HEK293T (cell line): ENCODE data around the gene COX5B.
"Not testable (repeated sequence)": the region's sequence is repeated elsewhere in the genome, so short reads cannot be mapped to it uniquely, and the experiment has no call there.

Source experiments
- BHLHE40 ChIP-seq: fragments of 450-650 bp; IDR thresholded peaks from 2 replicates; pipeline ENCODE4 v1.6.1; 2016; ENCODE audit warnings: mild to moderate bottlenecking, moderate library complexity, borderline replicate concordance
- CTBP1 ChIP-seq: fragments of 450-650 bp; IDR thresholded peaks from 2 replicates; pipeline ENCODE4 v1.6.1; 2016; ENCODE audit warnings: borderline replicate concordance
- ELF4 ChIP-seq: fragments of 450-650 bp; IDR thresholded peaks from 2 replicates; pipeline ENCODE4 v1.6.1; 2017; ENCODE audit warnings: antibody characterized with exemption
- FOXK2 ChIP-seq: fragments of 450-650 bp; IDR thresholded peaks from 2 replicates; pipeline ENCODE4 v1.6.1; 2016; ENCODE audit warnings: mild to moderate bottlenecking
- FOXM1 ChIP-seq: fragments of 450-650 bp; IDR thresholded peaks from 2 replicates; pipeline ENCODE4 v1.6.1; 2017; ENCODE audit warnings: mild to moderate bottlenecking, borderline replicate concordance
- HDGF ChIP-seq: fragments of 450-650 bp; IDR thresholded peaks from 2 replicates; pipeline ENCODE4 v1.6.1; 2017; ENCODE audit warnings: antibody characterized with exemption, borderline replicate concordance
- NFRKB ChIP-seq: fragments of 450-650 bp; IDR thresholded peaks from 2 replicates; pipeline ENCODE4 v1.6.1; 2016; ENCODE audit warnings: mild to moderate bottlenecking, moderate library complexity
- SP1 ChIP-seq: fragments of 450-650 bp; IDR thresholded peaks from 2 replicates; pipeline ENCODE4 v1.6.1; 2017
- SUZ12 ChIP-seq: fragments of 450-650 bp; IDR thresholded peaks from 2 replicates; pipeline ENCODE4 v1.6.1; 2016; ENCODE audit warnings: mild to moderate bottlenecking
- TARDBP ChIP-seq: fragments of 450-650 bp; IDR thresholded peaks from 2 replicates; pipeline ENCODE4 v1.6.1; 2016
- TF ChIP-seq, protein P1 (sequence below): fragments of 450-650 bp; IDR thresholded peaks from 2 replicates; pipeline ENCODE4 v1.6.1; 2016

GRCh38 chr2:97625354-97626048 lies 20.4 kb upstream of the COX5B start:
- TF ChIP-seq FOXM1, BHLHE40, TARDBP, SP1, ELF4, HDGF, CTBP1, SUZ12, FOXK2, NFRKB: not testable (repeated sequence)
- TF ChIP-seq, protein P1, sequence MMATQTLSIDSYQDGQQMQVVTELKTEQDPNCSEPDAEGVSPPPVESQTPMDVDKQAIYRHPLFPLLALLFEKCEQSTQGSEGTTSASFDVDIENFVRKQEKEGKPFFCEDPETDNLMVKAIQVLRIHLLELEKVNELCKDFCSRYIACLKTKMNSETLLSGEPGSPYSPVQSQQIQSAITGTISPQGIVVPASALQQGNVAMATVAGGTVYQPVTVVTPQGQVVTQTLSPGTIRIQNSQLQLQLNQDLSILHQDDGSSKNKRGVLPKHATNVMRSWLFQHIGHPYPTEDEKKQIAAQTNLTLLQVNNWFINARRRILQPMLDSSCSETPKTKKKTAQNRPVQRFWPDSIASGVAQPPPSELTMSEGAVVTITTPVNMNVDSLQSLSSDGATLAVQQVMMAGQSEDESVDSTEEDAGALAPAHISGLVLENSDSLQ: not testable (repeated sequence)
